CD4-positive, alpha-beta T cell treated with Interleukin-1 beta for 1 hour (primary cell): ENCODE data around the gene LTBP2.
A peak's percentile ranks its signal among the peaks of the same experiment; 100 is the strongest.

Experiments used
- DNase-seq, 2 donors: peaks; one replicate each; pipeline ENCODE4 v3.0.0-alpha.2; 2020 to 2022

LTBP2 gene

GRCh38 chr14:74503291-74503937 is 108.6 kb downstream of the LTBP2 start:
- no peak for DNase-seq

GRCh38 chr14:74502236-74503019 is 109.6 kb downstream of the LTBP2 start:
- DNase-seq = no peak

GRCh38 chr14:74501691-74502090 is 110.3 kb downstream of the LTBP2 start:
- DNase-seq = no peak

- DNase-seq = no peak
Measured at GRCh38 chr14:74501135-74501614, 110.9 kb downstream of the LTBP2 start.

GRCh38 chr14:74500417-74501134 is 111.5 kb downstream of the LTBP2 start:
- DNase-seq = no peak

- peak in 1 of 2 donors; percentile 55 for DNase-seq
Measured at GRCh38 chr14:74495356-74495755, 116.7 kb downstream of the LTBP2 start.

- peak; percentile 99 to 100 for DNase-seq
Measured at GRCh38 chr14:74493343-74494261, 118.4 kb downstream of the LTBP2 start, which contains the start of gene ISCA2. Gene ISCA2 (plus strand): TSS chr14:74493765. CDS start chr14:74493775, 10 bp downstream.

- DNase-seq = peak in 1 of 2 donors; percentile 8
Measured at GRCh38 chr14:74492776-74493342, 119.2 kb downstream of the LTBP2 start, which contains the start of gene NPC2. Gene NPC2 (minus strand): TSS chr14:74493305. CDS start chr14:74493274, 31 bp downstream.

- peak; percentile 31 to 32 for DNase-seq
Measured at GRCh38 chr14:74491956-74492775, 119.9 kb downstream of the LTBP2 start.

- no peak for DNase-seq
Measured at GRCh38 chr14:74490486-74490885, 121.6 kb downstream of the LTBP2 start.

- no peak for DNase-seq
Measured at GRCh38 chr14:74488786-74489397, 123.1 kb downstream of the LTBP2 start.

- DNase-seq = no peak
Measured at GRCh38 chr14:74486164-74486563, 125.9 kb downstream of the LTBP2 start.

- no peak for DNase-seq
Measured at GRCh38 chr14:74483321-74483720, 128.7 kb downstream of the LTBP2 start.

GRCh38 chr14:74482571-74482970 is 129.5 kb downstream of the LTBP2 start:
- DNase-seq = no peak

GRCh38 chr14:74480046-74480445 is 132.0 kb downstream of the LTBP2 start:
- DNase-seq = no peak

GRCh38 chr14:74478996-74479635 is 132.9 kb downstream of the LTBP2 start:
- DNase-seq = no peak

- no peak for DNase-seq
Measured at GRCh38 chr14:74476607-74477006, 135.4 kb downstream of the LTBP2 start.

- no peak for DNase-seq
Measured at GRCh38 chr14:74476107-74476506, 135.9 kb downstream of the LTBP2 start.

- no peak for DNase-seq
Measured at GRCh38 chr14:74475678-74476077, 136.4 kb downstream of the LTBP2 start.

- no peak for DNase-seq
Measured at GRCh38 chr14:74474376-74474775, 137.7 kb downstream of the LTBP2 start.
